GM19193 (cell line): ENCODE data around the gene LGALS1.

Source experiments
- POLR2A ChIP-seq: IDR thresholded peaks from 4 replicates; pipeline ENCODE4 v1.6.1; 2011; ENCODE audit not compliant: insufficient read depth, insufficient read length; ENCODE audit errors: extremely low read depth

The LGALS1 gene

GRCh38 chr22:37634417-37634924, 41.0 kb upstream of the LGALS1 start:
- TF ChIP-seq POLR2A: no peak

- no peak for TF ChIP-seq POLR2A
These were observed 40.3 kb upstream of the LGALS1 start for GRCh38 chr22:37635157-37635556.

- no peak for TF ChIP-seq POLR2A
These were observed 39.1 kb upstream of the LGALS1 start for GRCh38 chr22:37636186-37636948.

GRCh38 chr22:37636949-37637273, 38.5 kb upstream of the LGALS1 start:
- no peak for TF ChIP-seq POLR2A

- TF ChIP-seq POLR2A: peak; percentile 4
These were observed 36.9 kb upstream of the LGALS1 start for GRCh38 chr22:37638391-37639069.

GRCh38 chr22:37639070-37639760, 36.2 kb upstream of the LGALS1 start, which contains the start of gene SH3BP1:
Gene SH3BP1 (plus strand): TSS chr22:37639669. CDS start chr22:37639788, 119 bp downstream.
- no peak for TF ChIP-seq POLR2A

- no peak for TF ChIP-seq POLR2A
These were observed 35.5 kb upstream of the LGALS1 start for GRCh38 chr22:37639771-37640590.

- no peak for TF ChIP-seq POLR2A
These were observed 34.6 kb upstream of the LGALS1 start for GRCh38 chr22:37640591-37641560.

GRCh38 chr22:37641561-37641949, 33.9 kb upstream of the LGALS1 start:
- no peak for TF ChIP-seq POLR2A

- no peak for TF ChIP-seq POLR2A
These were observed 32.1 kb upstream of the LGALS1 start for GRCh38 chr22:37643225-37643847.

- no peak for TF ChIP-seq POLR2A
These were observed 28.1 kb upstream of the LGALS1 start for GRCh38 chr22:37647317-37647716.

- no peak for TF ChIP-seq POLR2A
These were observed 27.5 kb upstream of the LGALS1 start for GRCh38 chr22:37647928-37648327.
